Kidney (tissue), 14 donors: ENCODE measurements around the gene DGKI. TPM values are rescaled to one million over a fixed set of nuclear protein-coding genes. Genes with fewer than 3 reads are reported as not detected.

Experiments used
- DNase-seq, 5 donors: peaks; one replicate each; pipeline ENCODE4 v3.0.0-alpha.2; 2013 to 2020
- FAIRE-seq: peaks from 2 replicates; lab custom pipeline; 2012; peaks lifted over from hg19 to GRCh38; lab: Jason Lieb, UNC
- H3K27ac ChIP-seq, 2 donors: one replicate each; pipeline ENCODE4 v1.7.0; 2013; ENCODE audit warnings: low read depth in 2 of 2, low read length in 2 of 2, inconsistent platforms in 1 of 2
- H3K27me3 ChIP-seq: one replicate; pipeline ENCODE4 v1.7.1; 2013; ENCODE audit warnings: low read length, inconsistent platforms; ENCODE audit not compliant: control insufficient read depth, insufficient read depth
- H3K36me3 ChIP-seq, 3 donors: one replicate each; pipeline versions ENCODE4 v1.7.0 to v1.7.1; 2013; ENCODE audit warnings: low read length in 3 of 3, control low read depth in 1 of 3, inconsistent platforms in 1 of 3; ENCODE audit not compliant: insufficient read depth in 3 of 3, control insufficient read depth in 2 of 3
- H3K4me1 ChIP-seq, 3 donors: one replicate each; pipeline versions ENCODE4 v1.7.0 to v1.7.1; 2013; ENCODE audit warnings: low read length in 3 of 3, inconsistent platforms in 1 of 3, low read depth in 1 of 3; ENCODE audit not compliant: control insufficient read depth in 2 of 3, insufficient read depth in 2 of 3
- H3K4me3 ChIP-seq, 3 donors: one replicate each; pipeline versions ENCODE4 v1.7.0 to v1.8.1; 2013; ENCODE audit warnings: low read length in 3 of 3, control low read depth in 1 of 3, inconsistent platforms in 1 of 3
- H3K9ac ChIP-seq, 3 donors: one replicate each; pipeline versions ENCODE4 v1.7.0 to v1.7.1; 2013; ENCODE audit warnings: low read length in 3 of 3, control low read depth in 1 of 3, inconsistent platforms in 1 of 3
- H3K9me3 ChIP-seq, 3 donors: one replicate each; pipeline versions ENCODE4 v1.7.0 to v1.7.1; 2013; ENCODE audit warnings: low read length in 3 of 3, control low read depth in 1 of 3, inconsistent platforms in 1 of 3; ENCODE audit not compliant: control insufficient read depth in 2 of 3, insufficient read depth in 1 of 3
- CTCF ChIP-seq: IDR thresholded peaks from 3 replicates; pipeline ENCODE4 v1.5.1; 2012; ENCODE audit warnings: mild to moderate bottlenecking, moderate library complexity, borderline replicate concordance; ENCODE audit not compliant: insufficient read depth; ENCODE audit errors: extremely low read depth
- intact Hi-C: fragments of 100-400 bp; cut with DNase I; formaldehyde crosslinking; loops from one replicate; pipeline ENCODE4 v1.11.1; 2022
- polyA plus RNA-seq: library from polyadenylated mRNA; stranded (reverse); fragments of 350-450 nt; fragmentation: Illumina TruSeq; extraction: RNeasy Lipid Tissue Mini Kit (QIAGEN cat#74804); gene quantifications from one replicate; pipeline ENCODE4 v1.2.3, GENCODE V29; 2014; ENCODE audit warnings: low read depth, low replicate concordance; ENCODE audit not compliant: insufficient read depth
- total RNA-seq: library from RNA; stranded (reverse); fragmentation: NEBNext Ultra II Directional; extraction: Animal tissue kit (Norgen Biotek cat#: 25700); gene quantifications from one replicate; pipeline ENCODE4 v1.2.1, GENCODE V29; 2021
- donor health status: control.
- donor health status: control.
- donor health status: control.
- donor health status: control.
- donor health status: control.
- donor health status: DM: yes; HTN: yes; CAD: no.
- donor health status: Normal renal cell carcinoma (clear cell type).

DGKI gene
- total and polyA plus RNA-seq, 2 donors from 2014 or later: 1.3 to 2.5 TPM

GRCh38 chr7:137867289-137867688, 20.5 kb upstream of the DGKI start:
- no peak for DNase-seq
- peaks cover 0 to 11% (median 0%) of the 10 kb centered on the region in 3 donors for H3K36me3 ChIP-seq
- no peaks in the 10 kb centered on the region for H3K4me1 ChIP-seq
- no peak overlapping the region for H3K4me3 ChIP-seq
- no peaks in the 10 kb centered on the region for H3K9me3 ChIP-seq
- no peak overlapping the region for H3K9ac ChIP-seq
- no peak for TF ChIP-seq CTCF
- no peak for FAIRE-seq
- no peak overlapping the region for H3K27ac ChIP-seq
- intact Hi-C loops: no loop called here
- H3K27me3 ChIP-seq: no peaks in the 10 kb centered on the region

GRCh38 chr7:137865764-137866163, 19.0 kb upstream of the DGKI start:
- Histone ChIP-seq H3K27me3 (no peaks in the 10 kb centered on the region), H3K4me3 (no peak overlapping the region), H3K9me3 (no peaks in the 10 kb centered on the region), H3K27ac (no peak overlapping the region), H3K4me1 (no peaks in the 10 kb centered on the region), H3K9ac (no peak overlapping the region), H3K36me3 (peaks cover 0 to 11% (median 0%) of the 10 kb centered on the region in 3 donors)
- no peak for TF ChIP-seq CTCF
- DNase-seq (no peak), FAIRE-seq (no peak)
- intact Hi-C loops: no loop called here

GRCh38 chr7:137862964-137863363, 16.2 kb upstream of the DGKI start:
- DNase-seq: no peak
- H3K9me3 ChIP-seq: no peaks in the 10 kb centered on the region
- H3K4me1 ChIP-seq: no peaks in the 10 kb centered on the region
- H3K4me3 ChIP-seq: no peak overlapping the region
- no peak for FAIRE-seq
- intact Hi-C loops: no loop called here
- H3K27ac ChIP-seq: no peak overlapping the region
- peaks cover 0 to 11% (median 0%) of the 10 kb centered on the region in 3 donors for H3K36me3 ChIP-seq
- H3K27me3 ChIP-seq: no peaks in the 10 kb centered on the region
- TF ChIP-seq CTCF: no peak
- H3K9ac ChIP-seq: no peak overlapping the region

- FAIRE-seq: no peak
Measured at GRCh38 chr7:137862358-137862757, 15.6 kb upstream of the DGKI start.

More at GRCh38 chr7:137862358-137862757, 15.6 kb upstream of the DGKI start:
- Histone ChIP-seq H3K9me3 (no peaks in the 10 kb centered on the region), H3K36me3 (peaks cover 0 to 11% (median 0%) of the 10 kb centered on the region in 3 donors), H3K4me3 (no peak overlapping the region), H3K27ac (no peak overlapping the region), H3K9ac (no peak overlapping the region), H3K4me1 (no peaks in the 10 kb centered on the region), H3K27me3 (no peaks in the 10 kb centered on the region)
- intact Hi-C loops: no loop called here
- DNase-seq: no peak
- TF ChIP-seq CTCF: no peak
